GM13977 (cell line): ENCODE data around the gene GRIN2A.

Experiments used
- DNase-seq: peaks from one replicate; pipeline ENCODE4 v3.0.0; 2012; ENCODE audit warnings: low spot score
- CTCF ChIP-seq: IDR thresholded peaks from 2 replicates; pipeline ENCODE4 v1.5.1; 2012; ENCODE audit warnings: mild to moderate bottlenecking, control low read depth; ENCODE audit not compliant: insufficient read depth; ENCODE audit errors: extremely low read depth, missing control alignments
- in situ Hi-C: fragments of 300-500 bp; cut with MboI; formaldehyde crosslinking; loops from one replicate; pipeline ENCODE4 v1.12.0; 2022; ENCODE audit warnings: low sequenced_read_pairs, low pct_unique_long_range_greater_than_20kb, mixed read lengths, inconsistent platforms; ENCODE audit not compliant: unreplicated experiment

GRIN2A gene

GRCh38 chr16:10103700-10104099 lies 78.5 kb downstream of the GRIN2A start:
- in situ Hi-C loops: no loop called here
- TF ChIP-seq CTCF: no peak
- no peak for DNase-seq

- in situ Hi-C loops: no loop called here
- TF ChIP-seq CTCF: no peak
- no peak for DNase-seq
Observed at GRCh38 chr16:10103118-10103517, 79.1 kb downstream of the GRIN2A start.

GRCh38 chr16:10100829-10101228 lies 81.4 kb downstream of the GRIN2A start:
- no peak for DNase-seq
- in situ Hi-C loops: no loop called here
- no peak for TF ChIP-seq CTCF

- no peak for TF ChIP-seq CTCF
- no peak for DNase-seq
- in situ Hi-C loops: no loop called here
Observed at GRCh38 chr16:10098991-10099390, 83.2 kb downstream of the GRIN2A start.

- no peak for DNase-seq
- no peak for TF ChIP-seq CTCF
- in situ Hi-C loops: no loop called here
Observed at GRCh38 chr16:10097271-10097670, 85.0 kb downstream of the GRIN2A start.

- in situ Hi-C loops: no loop called here
- no peak for DNase-seq
- TF ChIP-seq CTCF: no peak
Observed at GRCh38 chr16:10093576-10093975, 88.7 kb downstream of the GRIN2A start.

- in situ Hi-C loops: no loop called here
- DNase-seq: no peak
- TF ChIP-seq CTCF: no peak
Observed at GRCh38 chr16:10090816-10091215, 91.4 kb downstream of the GRIN2A start.
